SK-N-SH (cell line): Measurements from ENCODE around the gene PALM. TPM values are rescaled to one million over a fixed set of nuclear protein-coding genes. Genes with fewer than 3 reads are reported as not detected.

Experiments
- CTCF ChIA-PET: fragments of 300-600, 350-600 bp; formaldehyde crosslinking; extraction: SDS; loops from one replicate; lab custom pipeline; 2021; lab: Yijun Ruan, JAX
- POLR2A ChIA-PET: fragments of 350-600 bp; sonication (Branson Sonifier 250); formaldehyde crosslinking; extraction: SDS; loops from one replicate; lab custom pipeline; 2020; ENCODE audit warnings: antibody characterized with exemption, inconsistent platforms; lab: Yijun Ruan, JAX
- DNase-seq: peaks from one replicate; pipeline ENCODE4 v3.0.0; 2012
- H2AFZ ChIP-seq: fragments of 200-600 bp; sonication (generic); 2 replicates; pipeline ENCODE4 v1.8.1; 2016; ENCODE audit warnings: antibody characterized with exemption, mild to moderate bottlenecking, low read depth
- H3F3A ChIP-seq: fragments of 200-600 bp; sonication (generic); replicated peaks from 2 replicates; pipeline ENCODE3; 2016; ENCODE audit warnings: antibody characterized with exemption, mild to moderate bottlenecking; ENCODE audit not compliant: insufficient read depth
- H3K27ac ChIP-seq, 2 experiments: fragments of 200-500 bp in 1 of 2; fragments of 200-600 bp in 1 of 2; sonication (Bioruptor generic) in 1 of 2; sonication (generic), shearing (Covaris generic) in 1 of 2; 2 replicates each; pipeline versions ENCODE4 v1.5.1 to v1.6.1; 2014 to 2016; ENCODE audit warnings: low read depth in 2 of 2, inconsistent platforms in 1 of 2, low read length in 1 of 2, mild to moderate bottlenecking in 1 of 2, mixed read lengths in 1 of 2
- H3K27me3 ChIP-seq: fragments of 200-600 bp; sonication (generic), shearing (Covaris generic); 2 replicates; pipeline ENCODE4 v1.6.1; 2016; ENCODE audit warnings: mixed run types; ENCODE audit not compliant: insufficient read depth
- H3K36me3 ChIP-seq, 2 experiments: fragments of 200-500 bp in 1 of 2; fragments of 200-600 bp in 1 of 2; sonication (Bioruptor generic) in 1 of 2; sonication (generic) in 1 of 2; replicated peaks in 1 of 2; 2 replicates each; pipeline versions ENCODE3 to v1.5.1; 2014 to 2016; ENCODE audit warnings: low read length in 1 of 2, mild to moderate bottlenecking in 1 of 2; ENCODE audit not compliant: insufficient read depth in 2 of 2, control insufficient read depth in 1 of 2
- H3K4me1 ChIP-seq, 2 experiments: fragments of 200-500 bp in 1 of 2; fragments of 200-600 bp in 1 of 2; sonication (Bioruptor generic) in 1 of 2; sonication (generic), shearing (Covaris generic) in 1 of 2; 2 replicates each; pipeline versions ENCODE4 v1.5.1 to v1.6.1; 2014 to 2016; ENCODE audit warnings: low read depth in 1 of 2, low read length in 1 of 2, mixed run types in 1 of 2; ENCODE audit not compliant: insufficient read depth in 2 of 2, control insufficient read depth in 1 of 2
- H3K4me2 ChIP-seq: fragments of 200-600 bp; sonication (generic), shearing (Covaris generic); 2 replicates; pipeline ENCODE4 v1.6.1; 2017; ENCODE audit warnings: mixed run types
- H3K4me3 ChIP-seq, 2 experiments: fragments of 200-500 bp in 1 of 2; fragments of 200-600 bp in 1 of 2; sonication (Bioruptor generic) in 1 of 2; sonication (generic), shearing (Covaris generic) in 1 of 2; 2 replicates each; pipeline versions ENCODE4 v1.5.1 to v1.8.1; 2014 to 2016; ENCODE audit warnings: low read depth in 2 of 2, inconsistent platforms in 1 of 2, low read length in 1 of 2, mild to moderate bottlenecking in 1 of 2, mixed read lengths in 1 of 2, moderate library complexity in 1 of 2
- H3K79me2 ChIP-seq: fragments of 200-600 bp; sonication (generic); 2 replicates; pipeline ENCODE4 v1.8.1; 2017; ENCODE audit warnings: mild to moderate bottlenecking; ENCODE audit not compliant: insufficient read depth
- H3K9ac ChIP-seq: fragments of 200-600 bp; sonication (generic); 2 replicates; pipeline ENCODE4 v1.6.1; 2017; ENCODE audit warnings: mixed run types
- H3K9me2 ChIP-seq: fragments of 200-600 bp; sonication (generic); 2 replicates; pipeline ENCODE4 v1.6.1; 2017; ENCODE audit warnings: mixed run types
- H3K9me3 ChIP-seq: fragments of 200-600 bp; sonication (generic); 2 replicates; pipeline ENCODE4 v1.6.1; 2017; ENCODE audit warnings: mixed run types, mild to moderate bottlenecking, moderate library complexity
- H4K20me1 ChIP-seq: fragments of 200-600 bp; sonication (generic); 2 replicates; pipeline ENCODE4 v1.6.1; 2017; ENCODE audit warnings: mild to moderate bottlenecking, mixed run types; ENCODE audit not compliant: insufficient read depth
- EP300 ChIP-seq, 2 experiments: IDR thresholded peaks; 2 replicates each; pipeline versions ENCODE4 v1.4.0 to v1.6.1; 2012; ENCODE audit warnings: borderline replicate concordance in 1 of 2, low read depth in 1 of 2, low read length in 1 of 2
- EZH2phosphoT487 ChIP-seq: fragments of 200-600 bp; sonication (generic); IDR thresholded peaks from 2 replicates; pipeline ENCODE4 v1.6.1; 2017; ENCODE audit warnings: low read depth, mixed run types, mild to moderate bottlenecking, antibody characterized with exemption, moderate library complexity, borderline replicate concordance
- FOSL2 ChIP-seq: IDR thresholded peaks from 2 replicates; pipeline ENCODE4 v1.4.0; 2012; ENCODE audit warnings: low read depth, mild to moderate bottlenecking, moderate library complexity, borderline replicate concordance
- FOXM1 ChIP-seq: IDR thresholded peaks from 2 replicates; pipeline ENCODE4 v1.4.0; 2012; ENCODE audit warnings: low read depth, mild to moderate bottlenecking
- IRF3 ChIP-seq: fragments of 150-350 bp; IDR thresholded peaks from 2 replicates; pipeline ENCODE4 v1.6.1; 2016; ENCODE audit warnings: mild to moderate bottlenecking, low read depth, low read length
- JUND ChIP-seq: IDR thresholded peaks from 2 replicates; pipeline ENCODE4 v1.4.0; 2012
- MEF2A ChIP-seq: IDR thresholded peaks from 2 replicates; pipeline ENCODE4 v1.4.0; 2012; ENCODE audit warnings: low read depth, borderline replicate concordance
- MXI1 ChIP-seq: IDR thresholded peaks from 2 replicates; pipeline ENCODE4 v1.6.1; 2012; ENCODE audit warnings: mild to moderate bottlenecking, low read depth, low read length, improper control_type of control experiment
- PBX3 ChIP-seq: IDR thresholded peaks from 2 replicates; pipeline ENCODE4; 2012
- RAD21 ChIP-seq: IDR thresholded peaks from 2 replicates; pipeline ENCODE4 v1.6.1; 2012; ENCODE audit warnings: mild to moderate bottlenecking, low read length
- RCOR1 ChIP-seq: fragments of 150-350 bp; IDR thresholded peaks from 2 replicates; pipeline ENCODE4 v1.6.1; 2017; ENCODE audit warnings: antibody characterized with exemption, low read length
- RFX5 ChIP-seq: IDR thresholded peaks from 2 replicates; pipeline ENCODE4 v1.6.1; 2012; ENCODE audit warnings: mild to moderate bottlenecking, improper control_type of control experiment, low read length
- RXRA ChIP-seq: IDR thresholded peaks from 2 replicates; pipeline ENCODE4 v1.4.0; 2012; ENCODE audit warnings: low read depth, mild to moderate bottlenecking, borderline replicate concordance
- SIN3A ChIP-seq: IDR thresholded peaks from 2 replicates; pipeline ENCODE4 v1.6.1; 2012; ENCODE audit warnings: low read depth, mild to moderate bottlenecking, low read length, moderate library complexity, borderline replicate concordance
- TCF12 ChIP-seq: IDR thresholded peaks from 2 replicates; pipeline ENCODE4 v1.4.0; 2012
- USF1 ChIP-seq: IDR thresholded peaks from 2 replicates; pipeline ENCODE4 v1.4.0; 2012; ENCODE audit warnings: low read depth, borderline replicate concordance
- ZBTB33 ChIP-seq: IDR thresholded peaks from 2 replicates; pipeline ENCODE4 v1.4.0; 2012; ENCODE audit warnings: low read depth, borderline replicate concordance
- WGBS: methylation state at CpG from one replicate; pipeline ENCODE4 v1.1.6; 2017; ENCODE audit warnings: low lambda C conversion rate; 5-methylcytosine and 5-hydroxymethylcytosine counted together
- polyA plus RNA-seq, 3 experiments: library from polyadenylated mRNA; depleted of rRNA; stranded (reverse); fragments of >200 nt; gene quantifications; 2 replicates each; pipeline ENCODE4 v1.2.3, GENCODE V29; 2012

The PALM gene
- polyA plus RNA-seq, 1 of the 3 experiments (the other 2 are of a cell fraction) = 15.6 TPM

GRCh38 chr19:732148-733069 is 23.7 kb downstream of the PALM start:
- ChIA-PET CTCF (interaction anchor here (0.7 to 2.9 kb wide), 6 partner anchors 24 to 202 kb away, joined by 3 to 12 read pairs (median 4); partner anchors contain the start of genes PALM and RNF126), POLR2A (no interaction called here)
- Histone ChIP-seq H3K9me2 (no peaks in the 10 kb centered on the region), H3F3A (peaks cover 6% of the 10 kb centered on the region), H3K79me2 (no peaks in the 10 kb centered on the region), H4K20me1 (no peaks in the 10 kb centered on the region), H3K36me3 (no peaks in the 10 kb centered on the region), H3K27me3 (no peaks in the 10 kb centered on the region), H3K4me2 (no peak overlapping the region), H3K4me3 (no peak overlapping the region), H3K4me1 (no peaks in the 10 kb centered on the region), H2AFZ (no peak overlapping the region), H3K27ac (no peak overlapping the region), H3K9ac (no peak overlapping the region), H3K9me3 (no peaks in the 10 kb centered on the region)
- TF ChIP-seq RXRA (no peak), TCF12 (no peak), PBX3 (no peak), EZH2phosphoT487 (no peak), USF1 (no peak), JUND (no peak), RCOR1 (no peak), RFX5 (no peak), RAD21 (no peak), MEF2A (no peak), ZBTB33 (no peak), SIN3A (no peak), FOSL2 (no peak), EP300 (IDR thresholded peaks at IDR 0.05; ENCODE audit: borderline replicate concordance in 1 of 2, low read depth in 1 of 2, low read length in 1 of 2) (no peak), MXI1 (no peak), IRF3 (no peak), FOXM1 (no peak)
- no peak for DNase-seq
- WGBS = 87% methylated on average over 22 of the region's 24 CpGs
